HepG2 (cell line): ENCODE data around the gene SSH3. TPM values are rescaled to one million over a fixed set of nuclear protein-coding genes. Genes with fewer than 3 reads are reported as not detected.

Experiments used
- ATF1 ChIP-seq: IDR thresholded peaks from 2 replicates; pipeline ENCODE4 v1.6.1; 2016; ENCODE audit warnings: mild to moderate bottlenecking, control low read depth
- ATF4 ChIP-seq, 2 experiments: fragments of 450-650 bp in 1 of 2; sonication (generic) in 1 of 2; formaldehyde crosslinking; IDR thresholded peaks; 2 replicates each; pipeline versions ENCODE4 v1.5.0 to v1.8.0; 2020 to 2022; ENCODE audit warnings: mild to moderate bottlenecking in 1 of 2, missing genetic modification reagents in 1 of 2
- HNRNPH1 ChIP-seq: fragments of 200-400 bp; formaldehyde crosslinking; optimal IDR thresholded peaks from 2 replicates; pipeline ENCODE3; 2017; ENCODE audit warnings: mild to moderate bottlenecking, low read depth, low read length
- MAX ChIP-seq: IDR thresholded peaks from 2 replicates; pipeline ENCODE4 v1.6.1; 2012; ENCODE audit warnings: inconsistent platforms
- MED1 ChIP-seq: sonication (generic); formaldehyde crosslinking; IDR thresholded peaks from 2 replicates; pipeline ENCODE4 v1.4.0; 2020; ENCODE audit warnings: missing genetic modification reagents
- NAIF1 ChIP-seq: sonication (generic); formaldehyde crosslinking; IDR thresholded peaks from 2 replicates; pipeline ENCODE4 v1.5.0; 2020; ENCODE audit warnings: mild to moderate bottlenecking, missing genetic modification reagents, borderline replicate concordance
- PCBP2 ChIP-seq: fragments of 200-400 bp; formaldehyde crosslinking; optimal IDR thresholded peaks from 2 replicates; pipeline ENCODE3; 2018; ENCODE audit warnings: low read length, low read depth; ENCODE audit not compliant: poor library complexity, severe bottlenecking
- PPARG ChIP-seq: conservative IDR thresholded peaks from 2 replicates; pipeline ENCODE4 v1.6.1; 2016; ENCODE audit warnings: missing biosample characterization, missing genetic modification reagents
- REL ChIP-seq: sonication (generic); formaldehyde crosslinking; conservative IDR thresholded peaks from 2 replicates; pipeline ENCODE4 v1.8.0; 2022; ENCODE audit warnings: mild to moderate bottlenecking, missing genetic modification reagents, moderate library complexity
- RORA ChIP-seq: sonication (generic); formaldehyde crosslinking; IDR thresholded peaks from 2 replicates; pipeline ENCODE4 v1.5.0; 2020; ENCODE audit warnings: mild to moderate bottlenecking, missing genetic modification reagents, moderate library complexity
- RXRA ChIP-seq: sonication (generic); formaldehyde crosslinking; IDR thresholded peaks from 2 replicates; pipeline ENCODE4 v1.5.1; 2020; ENCODE audit warnings: missing genetic modification reagents
- ZFP36 ChIP-seq: fragments of 150-350 bp; IDR thresholded peaks from 2 replicates; pipeline ENCODE4 v1.6.1; 2018; ENCODE audit warnings: borderline replicate concordance, low read length, low read depth; ENCODE audit not compliant: partially characterized antibody
- ZMAT3 ChIP-seq: sonication (generic); formaldehyde crosslinking; conservative IDR thresholded peaks from 2 replicates; pipeline ENCODE4 v1.7.0; 2021; ENCODE audit warnings: missing genetic modification reagents
- ZNF12 ChIP-seq: sonication (generic); formaldehyde crosslinking; IDR thresholded peaks from 2 replicates; pipeline ENCODE4 v1.5.0; 2020; ENCODE audit warnings: missing genetic modification reagents
- ZNF260 ChIP-seq: sonication (generic); formaldehyde crosslinking; IDR thresholded peaks from 2 replicates; pipeline ENCODE4 v1.4.0; 2020; ENCODE audit warnings: missing genetic modification reagents, low read depth, mild to moderate bottlenecking, borderline replicate concordance
- ZNF350 ChIP-seq: sonication (generic); formaldehyde crosslinking; IDR thresholded peaks from 2 replicates; pipeline ENCODE4 v1.4.0; 2020; ENCODE audit warnings: mild to moderate bottlenecking, low read depth, missing genetic modification reagents, borderline replicate concordance
- ZNF580 ChIP-seq: IDR thresholded peaks from 2 replicates; pipeline ENCODE4 v1.6.1; 2016; ENCODE audit warnings: low read depth, borderline replicate concordance
- ZNF605 ChIP-seq: sonication (generic); formaldehyde crosslinking; IDR thresholded peaks from 2 replicates; pipeline ENCODE4 v1.8.0; 2022; ENCODE audit warnings: mild to moderate bottlenecking, missing genetic modification reagents
- ZSCAN12 ChIP-seq: sonication (generic); formaldehyde crosslinking; IDR thresholded peaks from 2 replicates; pipeline ENCODE4 v1.9.0; 2021; ENCODE audit warnings: mild to moderate bottlenecking, missing genetic modification reagents
- polyA plus RNA-seq, 8 experiments: library from polyadenylated mRNA; depleted of rRNA in 3 of 8; stranded (reverse) in 7 of 8; unstranded in 1 of 8; fragments of >200 nt; fragmentation: Illumina TruSeq in 4 of 8; extraction: Trizol in 4 of 8; gene quantifications; 2 replicates each; pipeline versions ENCODE4 v1.2.1 to v1.2.3, GENCODE V29; 2011 to 2016; ENCODE audit warnings: low read depth in 4 of 8, missing spikeins in 1 of 8, mixed read lengths in 1 of 8; ENCODE audit not compliant: insufficient read depth in 1 of 8
- total RNA-seq, 5 experiments: library from RNA; depleted of rRNA; stranded (reverse); fragments of >200 nt; fragmentation: Illumina TruSeq; extraction: Trizol; gene quantifications; 2 replicates each; pipeline ENCODE4 v1.2.3, GENCODE V29; 2016; ENCODE audit warnings: low read depth in 1 of 5
- TF ChIP-seq, protein P1 (sequence below): sonication (generic); formaldehyde crosslinking; IDR thresholded peaks from 2 replicates; pipeline ENCODE4 v1.8.0; 2022; ENCODE audit warnings: mild to moderate bottlenecking, missing genetic modification reagents; ENCODE audit not compliant: insufficient replicate concordance
- TF ChIP-seq, protein P2 (sequence below): sonication (generic); formaldehyde crosslinking; IDR thresholded peaks from 2 replicates; pipeline ENCODE4 v1.4.0; 2020; ENCODE audit warnings: mild to moderate bottlenecking, low read depth, missing genetic modification reagents
- TF ChIP-seq, protein P3 (sequence below): sonication (generic); formaldehyde crosslinking; conservative IDR thresholded peaks from 2 replicates; pipeline ENCODE4 v1.8.0; 2022; ENCODE audit warnings: mild to moderate bottlenecking, moderate library complexity, missing genetic modification reagents

Gene SSH3
- total and polyA plus RNA-seq, 2 of the 13 experiments (the other 11 are each of a cell fraction or from before 2014, with no cell fraction given) = 12.4 to 18.8 TPM

- TF ChIP-seq MAX = no peak
- TF ChIP-seq REL (CRISPR knock-in tag) = 0 out of 2 replicates have a peak, but pooled peaks have one; percentile 22
- no peak for TF ChIP-seq ZSCAN12 (CRISPR knock-in tag)
- TF ChIP-seq RXRA (CRISPR knock-in tag) = no peak; the same call in 1 of the 2 replicates
- no peak for TF ChIP-seq NAIF1 (CRISPR knock-in tag)
- TF ChIP-seq, protein P1, sequence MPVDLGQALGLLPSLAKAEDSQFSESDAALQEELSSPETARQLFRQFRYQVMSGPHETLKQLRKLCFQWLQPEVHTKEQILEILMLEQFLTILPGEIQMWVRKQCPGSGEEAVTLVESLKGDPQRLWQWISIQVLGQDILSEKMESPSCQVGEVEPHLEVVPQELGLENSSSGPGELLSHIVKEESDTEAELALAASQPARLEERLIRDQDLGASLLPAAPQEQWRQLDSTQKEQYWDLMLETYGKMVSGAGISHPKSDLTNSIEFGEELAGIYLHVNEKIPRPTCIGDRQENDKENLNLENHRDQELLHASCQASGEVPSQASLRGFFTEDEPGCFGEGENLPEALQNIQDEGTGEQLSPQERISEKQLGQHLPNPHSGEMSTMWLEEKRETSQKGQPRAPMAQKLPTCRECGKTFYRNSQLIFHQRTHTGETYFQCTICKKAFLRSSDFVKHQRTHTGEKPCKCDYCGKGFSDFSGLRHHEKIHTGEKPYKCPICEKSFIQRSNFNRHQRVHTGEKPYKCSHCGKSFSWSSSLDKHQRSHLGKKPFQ = no peak
- TF ChIP-seq ZFP36 = no peak
- TF ChIP-seq ZMAT3 (CRISPR knock-in tag) = no peak
- TF ChIP-seq, protein P2, sequence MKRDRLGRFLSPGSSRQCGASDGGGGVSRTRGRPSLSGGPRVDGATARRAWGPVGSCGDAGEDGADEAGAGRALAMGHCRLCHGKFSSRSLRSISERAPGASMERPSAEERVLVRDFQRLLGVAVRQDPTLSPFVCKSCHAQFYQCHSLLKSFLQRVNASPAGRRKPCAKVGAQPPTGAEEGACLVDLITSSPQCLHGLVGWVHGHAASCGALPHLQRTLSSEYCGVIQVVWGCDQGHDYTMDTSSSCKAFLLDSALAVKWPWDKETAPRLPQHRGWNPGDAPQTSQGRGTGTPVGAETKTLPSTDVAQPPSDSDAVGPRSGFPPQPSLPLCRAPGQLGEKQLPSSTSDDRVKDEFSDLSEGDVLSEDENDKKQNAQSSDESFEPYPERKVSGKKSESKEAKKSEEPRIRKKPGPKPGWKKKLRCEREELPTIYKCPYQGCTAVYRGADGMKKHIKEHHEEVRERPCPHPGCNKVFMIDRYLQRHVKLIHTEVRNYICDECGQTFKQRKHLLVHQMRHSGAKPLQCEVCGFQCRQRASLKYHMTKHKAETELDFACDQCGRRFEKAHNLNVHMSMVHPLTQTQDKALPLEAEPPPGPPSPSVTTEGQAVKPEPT (CRISPR knock-in tag) = no peak
- TF ChIP-seq MED1 (CRISPR knock-in tag) = peak; percentile 50; the same call in 1 of the 2 replicates
- TF ChIP-seq RORA (CRISPR knock-in tag) = no peak
- TF ChIP-seq, protein P3, sequence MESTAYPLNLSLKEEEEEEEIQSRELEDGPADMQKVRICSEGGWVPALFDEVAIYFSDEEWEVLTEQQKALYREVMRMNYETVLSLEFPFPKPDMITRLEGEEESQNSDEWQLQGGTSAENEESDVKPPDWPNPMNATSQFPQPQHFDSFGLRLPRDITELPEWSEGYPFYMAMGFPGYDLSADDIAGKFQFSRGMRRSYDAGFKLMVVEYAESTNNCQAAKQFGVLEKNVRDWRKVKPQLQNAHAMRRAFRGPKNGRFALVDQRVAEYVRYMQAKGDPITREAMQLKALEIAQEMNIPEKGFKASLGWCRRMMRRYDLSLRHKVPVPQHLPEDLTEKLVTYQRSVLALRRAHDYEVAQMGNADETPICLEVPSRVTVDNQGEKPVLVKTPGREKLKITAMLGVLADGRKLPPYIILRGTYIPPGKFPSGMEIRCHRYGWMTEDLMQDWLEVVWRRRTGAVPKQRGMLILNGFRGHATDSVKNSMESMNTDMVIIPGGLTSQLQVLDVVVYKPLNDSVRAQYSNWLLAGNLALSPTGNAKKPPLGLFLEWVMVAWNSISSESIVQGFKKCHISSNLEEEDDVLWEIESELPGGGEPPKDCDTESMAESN (CRISPR knock-in tag) = no peak
- no peak for TF ChIP-seq PCBP2
- TF ChIP-seq ATF4 (CRISPR knock-in tag; IDR thresholded peaks at IDR 0.05) = no peak
- TF ChIP-seq ZNF580 (CRISPR knock-in tag) = 0 out of 2 replicates have a peak, but pooled peaks have one; percentile 46
- no peak for TF ChIP-seq ZNF605 (CRISPR knock-in tag)
- TF ChIP-seq ATF1 (CRISPR knock-in tag) = no peak
- TF ChIP-seq ZNF350 (CRISPR knock-in tag) = peak; percentile 50; the same call in 1 of the 2 replicates
- TF ChIP-seq HNRNPH1 = no peak
- TF ChIP-seq ZNF12 (CRISPR knock-in tag) = 0 out of 2 replicates have a peak, but pooled peaks have one; percentile 31
- TF ChIP-seq ZNF260 (CRISPR knock-in tag) = no peak
- peak; percentile 33; the same call in 1 of the 2 replicates for TF ChIP-seq PPARG (CRISPR knock-in tag)
These were observed 40.3 kb upstream of the SSH3 start (continued) for GRCh38 chr11:67262731-67263675.
